ENCODE results near the gene INPP1.

INPP1 gene

DNA sequence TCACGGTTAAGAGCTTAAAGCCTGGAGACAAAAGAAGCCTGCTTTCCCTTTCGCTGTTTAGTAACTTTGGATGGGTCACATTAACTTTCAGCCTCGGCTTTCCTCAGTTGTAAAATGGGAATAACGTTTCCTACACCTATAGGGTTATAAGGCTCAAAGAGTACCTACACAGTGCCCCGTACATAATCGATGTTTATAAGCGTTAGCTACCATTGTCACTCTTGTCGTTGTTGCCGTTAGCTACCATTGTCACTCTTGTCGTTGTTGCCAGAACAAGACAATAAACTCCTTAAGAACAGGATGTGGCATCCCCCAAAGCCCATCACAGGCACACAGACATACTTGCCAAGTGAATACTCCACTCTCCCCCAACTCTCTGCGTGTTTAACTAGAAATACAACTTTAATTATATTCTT is 63.9 kb downstream of the INPP1 start:
- peak overlapping the region; percentile 79 for H2AFZ ChIP-seq (ENCODE audit: low read length)
- peak overlapping the region; percentile 87 for H3K4me2 ChIP-seq (ENCODE audit: low read depth, low read length, poor library complexity, severe bottlenecking)
- no peaks in the 10 kb centered on the region for H3K9me3 ChIP-seq (ENCODE audit: insufficient read depth, low read depth, low read length)
- no peaks in the 10 kb centered on the region for H4K20me1 ChIP-seq (ENCODE audit: insufficient read depth, low read length, poor library complexity, severe bottlenecking)
- peaks cover 35% of the 10 kb centered on the region for H3K79me2 ChIP-seq (ENCODE audit: insufficient read depth, low read length)
- no peaks in the 10 kb centered on the region for H3K36me3 ChIP-seq (ENCODE audit: insufficient read depth, low read length)
- no peaks in the 10 kb centered on the region for H3K9me2 ChIP-seq (replicated peaks; ENCODE audit: low read depth, low read length)
- H3K4me1 ChIP-seq (ENCODE audit: insufficient read depth, low read length, poor library complexity, severe bottlenecking): peaks cover 43% of the 10 kb centered on the region
- TF ChIP-seq, protein P1, sequence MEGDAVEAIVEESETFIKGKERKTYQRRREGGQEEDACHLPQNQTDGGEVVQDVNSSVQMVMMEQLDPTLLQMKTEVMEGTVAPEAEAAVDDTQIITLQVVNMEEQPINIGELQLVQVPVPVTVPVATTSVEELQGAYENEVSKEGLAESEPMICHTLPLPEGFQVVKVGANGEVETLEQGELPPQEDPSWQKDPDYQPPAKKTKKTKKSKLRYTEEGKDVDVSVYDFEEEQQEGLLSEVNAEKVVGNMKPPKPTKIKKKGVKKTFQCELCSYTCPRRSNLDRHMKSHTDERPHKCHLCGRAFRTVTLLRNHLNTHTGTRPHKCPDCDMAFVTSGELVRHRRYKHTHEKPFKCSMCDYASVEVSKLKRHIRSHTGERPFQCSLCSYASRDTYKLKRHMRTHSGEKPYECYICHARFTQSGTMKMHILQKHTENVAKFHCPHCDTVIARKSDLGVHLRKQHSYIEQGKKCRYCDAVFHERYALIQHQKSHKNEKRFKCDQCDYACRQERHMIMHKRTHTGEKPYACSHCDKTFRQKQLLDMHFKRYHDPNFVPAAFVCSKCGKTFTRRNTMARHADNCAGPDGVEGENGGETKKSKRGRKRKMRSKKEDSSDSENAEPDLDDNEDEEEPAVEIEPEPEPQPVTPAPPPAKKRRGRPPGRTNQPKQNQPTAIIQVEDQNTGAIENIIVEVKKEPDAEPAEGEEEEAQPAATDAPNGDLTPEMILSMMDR (conservative IDR thresholded peaks at IDR 0.05; ENCODE audit: low read length): no peak
- peak overlapping the region; percentile 78 for H3K9ac ChIP-seq (ENCODE audit: low read depth, low read length, poor library complexity, severe bottlenecking)
- H3K27me3 ChIP-seq (ENCODE audit: insufficient read depth, low read length, poor library complexity, severe bottlenecking): no peaks in the 10 kb centered on the region
- H3F3A ChIP-seq (ENCODE audit: low read depth): peaks cover 11% of the 10 kb centered on the region; the same call in 1 of the 2 replicates
- H3K4me3 ChIP-seq (ENCODE audit: low read length, poor library complexity, severe bottlenecking): peak overlapping the region; percentile 93

- H4K20me1 ChIP-seq (ENCODE audit: insufficient read depth, low read length, poor library complexity, severe bottlenecking): no peaks in the 10 kb centered on the region
- peak within 1 kb of the TSS; percentile 94 for H3K9ac ChIP-seq (ENCODE audit: low read depth, low read length, poor library complexity, severe bottlenecking)
- peak within 1 kb of the TSS; percentile 97 for H3K4me2 ChIP-seq (ENCODE audit: low read depth, low read length, poor library complexity, severe bottlenecking)
- TF ChIP-seq, protein P1 (conservative IDR thresholded peaks at IDR 0.05; ENCODE audit: low read length): no peak
- no peak for TF ChIP-seq EZH2phosphoT487 (IDR thresholded peaks at IDR 0.05; ENCODE audit: borderline replicate concordance)
- H3K9me2 ChIP-seq (replicated peaks; ENCODE audit: low read depth, low read length): no peaks in the 10 kb centered on the region
- H3K9me3 ChIP-seq (ENCODE audit: insufficient read depth, low read depth, low read length): no peaks in the 10 kb centered on the region
- peak within 1 kb of the TSS; percentile 96 for H2AFZ ChIP-seq (ENCODE audit: low read length)
- H3K4me3 ChIP-seq (ENCODE audit: low read length, poor library complexity, severe bottlenecking): peak within 1 kb of the TSS; percentile 93
- no peaks in the 10 kb centered on the region for H3K27me3 ChIP-seq (ENCODE audit: insufficient read depth, low read length, poor library complexity, severe bottlenecking)
- peaks cover 42% of the 10 kb centered on the region for H3K79me2 ChIP-seq (ENCODE audit: insufficient read depth, low read length)
- H3F3A ChIP-seq (ENCODE audit: low read depth): peaks cover 11% of the 10 kb centered on the region; the same call in 1 of the 2 replicates
- peaks cover 50% of the 10 kb centered on the region for H3K4me1 ChIP-seq (ENCODE audit: insufficient read depth, low read length, poor library complexity, severe bottlenecking)
- H3K36me3 ChIP-seq (ENCODE audit: insufficient read depth, low read length): no peaks in the 10 kb centered on the region
Measured at GRCh38 chr2:190407662-190408537, 64.5 kb downstream of the INPP1 start, which contains the start of gene MFSD6. Gene MFSD6 (plus strand): TSS chr2:190408355. CDS start chr2:190436030, 27,675 bp downstream.

- Histone ChIP-seq H3K9me3 (ENCODE audit: insufficient read depth, low read depth, low read length) (no peaks in the 10 kb centered on the region), H4K20me1 (ENCODE audit: insufficient read depth, low read length, poor library complexity, severe bottlenecking) (no peaks in the 10 kb centered on the region), H3K9ac (ENCODE audit: low read depth, low read length, poor library complexity, severe bottlenecking) (peak overlapping the region; percentile 94), H3K79me2 (ENCODE audit: insufficient read depth, low read length) (peaks cover 50% of the 10 kb centered on the region), H3K36me3 (ENCODE audit: insufficient read depth, low read length) (no peaks in the 10 kb centered on the region), H3F3A (ENCODE audit: low read depth) (peaks cover 11% of the 10 kb centered on the region; the same call in 1 of the 2 replicates), H3K4me3 (ENCODE audit: low read length, poor library complexity, severe bottlenecking) (peak overlapping the region; percentile 93), H3K4me1 (ENCODE audit: insufficient read depth, low read length, poor library complexity, severe bottlenecking) (peaks cover 58% of the 10 kb centered on the region), H3K9me2 (replicated peaks; ENCODE audit: low read depth, low read length) (no peaks in the 10 kb centered on the region), H3K27me3 (ENCODE audit: insufficient read depth, low read length, poor library complexity, severe bottlenecking) (no peaks in the 10 kb centered on the region), H2AFZ (ENCODE audit: low read length) (peak overlapping the region; percentile 96), H3K4me2 (ENCODE audit: low read depth, low read length, poor library complexity, severe bottlenecking) (peak overlapping the region; percentile 97)
- TF ChIP-seq EZH2phosphoT487 (IDR thresholded peaks at IDR 0.05; ENCODE audit: borderline replicate concordance): no peak
- TF ChIP-seq, protein P1 (conservative IDR thresholded peaks at IDR 0.05; ENCODE audit: low read length): no peak
Measured at GRCh38 chr2:190408538-190409271, 65.3 kb downstream of the INPP1 start.

Measured in Loucy (cell line).